Measurements from ENCODE around the gene CHTOP. TPM values are rescaled to one million over a fixed set of nuclear protein-coding genes. Genes with fewer than 3 reads are reported as not detected.

CHTOP gene
- total RNA-seq, 1 donor from 2014 or later = 59.3 TPM

GRCh38 chr1:153616144-153616916 is 17.5 kb upstream of the CHTOP start, which contains the start of gene S100A14:
Gene S100A14 (minus strand): TSS chr1:153616325. CDS start chr1:153615858, 467 bp downstream.
- H3K36me3 Mint-ChIP-seq (ENCODE audit: low read depth, unreplicated experiment) = peaks cover 12% of the 10 kb centered on the region
- H3K4me1 Mint-ChIP-seq (ENCODE audit: unreplicated experiment) = peaks cover 10% of the 10 kb centered on the region
- TF ChIP-seq CTCF (IDR thresholded peaks at IDR 0.05; ENCODE audit: unreplicated experiment) = no peak
- no peak within 1 kb of the TSS for H3K4me3 Mint-ChIP-seq (ENCODE audit: unreplicated experiment)
- no peak for DNase-seq (ENCODE audit: low spot score)
- H3K27me3 Mint-ChIP-seq (ENCODE audit: unreplicated experiment) = peaks cover 14% of the 10 kb centered on the region
- H3K27ac Mint-ChIP-seq (ENCODE audit: unreplicated experiment) = peak within 1 kb of the TSS; percentile 31
- H3K9me3 Mint-ChIP-seq (ENCODE audit: unreplicated experiment) = no peaks in the 10 kb centered on the region

GRCh38 chr1:153616917-153617311 is 17.0 kb upstream of the CHTOP start:
- Mint-ChIP-seq H3K4me3 (ENCODE audit: unreplicated experiment) (no peak overlapping the region), H3K27me3 (ENCODE audit: unreplicated experiment) (peaks cover 10% of the 10 kb centered on the region), H3K4me1 (ENCODE audit: unreplicated experiment) (peaks cover 4% of the 10 kb centered on the region), H3K36me3 (ENCODE audit: low read depth, unreplicated experiment) (peaks cover 6% of the 10 kb centered on the region), H3K27ac (ENCODE audit: unreplicated experiment) (no peak overlapping the region), H3K9me3 (ENCODE audit: unreplicated experiment) (no peaks in the 10 kb centered on the region)
- no peak for DNase-seq (ENCODE audit: low spot score)
- no peak for TF ChIP-seq CTCF (IDR thresholded peaks at IDR 0.05; ENCODE audit: unreplicated experiment)

GRCh38 chr1:153617663-153618062 is 16.2 kb upstream of the CHTOP start:
- Mint-ChIP-seq H3K4me3 (ENCODE audit: unreplicated experiment) (no peak overlapping the region), H3K27me3 (ENCODE audit: unreplicated experiment) (peaks cover 10% of the 10 kb centered on the region), H3K27ac (ENCODE audit: unreplicated experiment) (no peak overlapping the region), H3K36me3 (ENCODE audit: low read depth, unreplicated experiment) (peaks cover 7% of the 10 kb centered on the region), H3K4me1 (ENCODE audit: unreplicated experiment) (no peaks in the 10 kb centered on the region), H3K9me3 (ENCODE audit: unreplicated experiment) (no peaks in the 10 kb centered on the region)
- no peak for TF ChIP-seq CTCF (IDR thresholded peaks at IDR 0.05; ENCODE audit: unreplicated experiment)
- peak; percentile 69 for DNase-seq (ENCODE audit: low spot score)

- Mint-ChIP-seq H3K9me3 (ENCODE audit: unreplicated experiment) (no peaks in the 10 kb centered on the region), H3K4me1 (ENCODE audit: unreplicated experiment) (peaks cover 13% of the 10 kb centered on the region), H3K4me3 (ENCODE audit: unreplicated experiment) (no peak overlapping the region), H3K36me3 (ENCODE audit: low read depth, unreplicated experiment) (peaks cover 18% of the 10 kb centered on the region), H3K27me3 (ENCODE audit: unreplicated experiment) (peaks cover 10% of the 10 kb centered on the region), H3K27ac (ENCODE audit: unreplicated experiment) (no peak overlapping the region)
- no peak for DNase-seq (ENCODE audit: low spot score)
- no peak for TF ChIP-seq CTCF (IDR thresholded peaks at IDR 0.05; ENCODE audit: unreplicated experiment)
Measured at GRCh38 chr1:153619171-153619570, 14.7 kb upstream of the CHTOP start.

- Mint-ChIP-seq H3K27me3 (ENCODE audit: unreplicated experiment) (peaks cover 14% of the 10 kb centered on the region), H3K4me3 (ENCODE audit: unreplicated experiment) (no peak overlapping the region), H3K27ac (ENCODE audit: unreplicated experiment) (peak overlapping the region; percentile 72), H3K4me1 (ENCODE audit: unreplicated experiment) (peaks cover 44% of the 10 kb centered on the region), H3K9me3 (ENCODE audit: unreplicated experiment) (no peaks in the 10 kb centered on the region), H3K36me3 (ENCODE audit: low read depth, unreplicated experiment) (peaks cover 27% of the 10 kb centered on the region)
- DNase-seq (ENCODE audit: low spot score) = no peak
- TF ChIP-seq CTCF (IDR thresholded peaks at IDR 0.05; ENCODE audit: unreplicated experiment) = no peak
Measured at GRCh38 chr1:153623101-153623500, 10.8 kb upstream of the CHTOP start.
